Stimulated activated CD4-positive, alpha-beta T cell treated with anti-CD3 and anti-CD28 coated beads, TNF-alpha, amount 100 ng/mL, for 1 hour (primary cell): Measurements from ENCODE around the gene ZPBP2.
A peak's percentile ranks its signal among the peaks of the same experiment; 100 is the strongest.
"Not testable (repeated sequence)": the region's sequence is repeated elsewhere in the genome, so short reads cannot be mapped to it uniquely, and the experiment has no call there.

Experiments
- DNase-seq, 3 donors: peaks; one replicate each; pipeline ENCODE4 v3.0.0-alpha.2; 2020; ENCODE audit warnings: low read depth in 3 of 3, low spot score in 1 of 3

Gene ZPBP2

GRCh38 chr17:39854909-39855308 is 13.1 kb upstream of the ZPBP2 start:
- no peak for DNase-seq

GRCh38 chr17:39855911-39856649 is 11.9 kb upstream of the ZPBP2 start:
- DNase-seq = not testable (repeated sequence)

- DNase-seq = no peak
These were observed 6.8 kb upstream of the ZPBP2 start for GRCh38 chr17:39861235-39861634.

- DNase-seq = no peak
These were observed 4.6 kb upstream of the ZPBP2 start for GRCh38 chr17:39863244-39863917.

- DNase-seq = peak; percentile 69 to 75 (median 75)
These were observed 3.9 kb upstream of the ZPBP2 start, which contains the start of gene IKZF3 for GRCh38 chr17:39863918-39864746. Gene IKZF3 (minus strand): TSS chr17:39864312. CDS start chr17:39864126, 186 bp downstream.

GRCh38 chr17:39866013-39866730 is 1.8 kb upstream of the ZPBP2 start:
- no peak for DNase-seq

GRCh38 chr17:39867084-39867879 is 720 bp upstream of the ZPBP2 start:
- peak; percentile 34 to 52 (median 35) for DNase-seq

- DNase-seq = no peak
These were observed 546 bp downstream of the ZPBP2 start for GRCh38 chr17:39868554-39868942.

- DNase-seq = no peak
These were observed 2.8 kb downstream of the ZPBP2 start for GRCh38 chr17:39870776-39871175.

- DNase-seq = no peak
These were observed 3.8 kb downstream of the ZPBP2 start for GRCh38 chr17:39871801-39872200.

GRCh38 chr17:39872751-39873150 is 4.7 kb downstream of the ZPBP2 start:
- DNase-seq = no peak

- not testable (repeated sequence) for DNase-seq
These were observed 18.1 kb downstream of the ZPBP2 start for GRCh38 chr17:39886102-39886501.

GRCh38 chr17:39887078-39887477 is 19.1 kb downstream of the ZPBP2 start:
- DNase-seq = no peak

GRCh38 chr17:39889200-39889599 is 21.2 kb downstream of the ZPBP2 start:
- DNase-seq = no peak

GRCh38 chr17:39894681-39895376 is 26.8 kb downstream of the ZPBP2 start:
- no peak for DNase-seq

- no peak for DNase-seq
These were observed 30.1 kb downstream of the ZPBP2 start for GRCh38 chr17:39898088-39898487.

- DNase-seq = no peak
These were observed 31.2 kb downstream of the ZPBP2 start for GRCh38 chr17:39899215-39899614.

GRCh38 chr17:39902027-39902426 is 34.0 kb downstream of the ZPBP2 start:
- not testable (repeated sequence) for DNase-seq

GRCh38 chr17:39903158-39903884 is 35.3 kb downstream of the ZPBP2 start:
- no peak for DNase-seq
